NCI-H1436 treated with DMSO at 0.1 percent for 48 hours (cell line): Measurements from ENCODE around the gene ERC2.

Experiments
- DNase-seq: peaks from one replicate; lab custom pipeline; 2025; lab: John Stamatoyannopoulos, UW

The ERC2 gene

DNA sequence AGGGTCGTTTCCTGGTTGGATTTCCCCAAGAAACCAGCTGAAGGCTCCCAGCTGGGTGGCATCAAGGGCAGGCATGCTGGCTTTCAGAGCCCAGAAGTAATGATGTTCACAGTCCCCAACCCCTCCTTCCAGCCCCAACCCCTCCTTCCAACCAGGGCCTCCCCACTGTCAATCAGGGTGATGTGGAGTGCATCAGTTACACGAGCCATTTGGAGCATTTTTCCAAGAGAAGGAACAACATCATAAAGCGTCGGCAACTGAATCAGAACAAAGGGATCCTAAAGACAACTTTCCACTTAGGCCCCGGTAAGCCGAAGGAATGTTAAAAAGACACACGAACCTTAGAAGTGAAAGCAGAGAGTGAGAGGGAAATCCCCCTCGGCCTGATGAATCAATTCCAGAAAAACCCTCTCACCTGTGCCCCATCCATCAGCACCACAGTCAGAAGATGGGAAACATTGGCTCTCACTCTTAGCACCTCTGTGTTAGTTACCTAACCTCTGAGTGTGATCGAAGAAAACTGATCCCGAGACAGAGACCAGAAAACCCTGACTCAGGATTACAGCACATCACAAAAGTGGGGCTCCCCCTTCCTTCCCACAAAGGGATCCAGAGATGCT is 880.0 kb downstream of the ERC2 start:
- no peak for DNase-seq

GRCh38 chr3:55585856-55586255 is 882.4 kb downstream of the ERC2 start:
- no peak for DNase-seq

DNA sequence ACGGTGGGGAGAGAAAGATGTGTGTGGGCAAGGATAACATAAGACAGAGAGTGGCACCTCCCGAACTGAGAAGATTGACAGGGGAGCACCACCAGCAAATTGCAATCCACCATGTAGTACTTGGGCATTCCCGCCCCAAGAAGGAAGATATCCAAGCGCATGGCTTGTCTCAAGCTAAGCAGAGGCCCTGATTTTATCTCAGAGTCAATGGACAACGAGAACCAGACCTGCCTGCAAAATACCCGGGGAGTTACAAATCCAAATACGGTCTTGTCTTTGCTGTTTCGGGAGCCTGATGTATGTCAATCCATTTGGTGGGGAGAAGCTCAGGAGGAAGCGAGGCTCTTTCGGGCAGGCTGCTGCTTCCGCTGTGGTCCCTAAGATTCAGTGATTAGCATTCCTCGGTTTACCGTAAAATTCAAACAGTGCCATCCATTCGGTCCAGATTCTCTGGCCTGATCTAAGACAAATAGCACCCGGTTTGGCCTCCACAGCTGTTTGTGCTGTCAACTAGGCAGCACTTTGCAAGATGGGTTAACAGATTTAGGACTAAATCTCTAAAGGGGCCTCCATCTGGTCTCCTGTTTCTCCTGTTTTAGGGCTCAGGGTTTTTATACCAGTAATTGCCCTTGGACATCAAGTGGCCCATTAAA is 883.4 kb downstream of the ERC2 start:
- no peak for DNase-seq

- DNase-seq = no peak
These were observed 884.2 kb downstream of the ERC2 start for GRCh38 chr3:55584030-55584429.

DNA sequence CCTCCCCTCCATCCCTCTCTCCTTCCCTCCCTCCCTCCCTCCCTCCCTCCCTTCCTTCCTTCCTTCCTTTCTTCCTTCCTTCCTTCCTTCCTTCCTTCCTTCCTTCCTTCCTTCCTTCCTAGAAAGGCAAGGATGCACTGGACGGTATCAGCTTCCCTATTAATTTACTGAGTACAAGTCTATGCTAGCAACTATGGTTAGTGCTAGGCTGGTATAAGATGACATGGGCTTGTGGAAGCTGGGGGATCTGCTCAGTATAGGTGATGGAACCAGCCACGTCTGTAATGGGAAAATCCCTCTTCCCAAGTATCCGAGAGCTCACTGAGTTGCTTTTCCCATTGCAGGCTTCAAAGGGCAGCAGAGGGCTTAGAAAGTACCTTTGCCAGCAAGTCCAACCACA is 884.8 kb downstream of the ERC2 start:
- DNase-seq = no peak

DNA sequence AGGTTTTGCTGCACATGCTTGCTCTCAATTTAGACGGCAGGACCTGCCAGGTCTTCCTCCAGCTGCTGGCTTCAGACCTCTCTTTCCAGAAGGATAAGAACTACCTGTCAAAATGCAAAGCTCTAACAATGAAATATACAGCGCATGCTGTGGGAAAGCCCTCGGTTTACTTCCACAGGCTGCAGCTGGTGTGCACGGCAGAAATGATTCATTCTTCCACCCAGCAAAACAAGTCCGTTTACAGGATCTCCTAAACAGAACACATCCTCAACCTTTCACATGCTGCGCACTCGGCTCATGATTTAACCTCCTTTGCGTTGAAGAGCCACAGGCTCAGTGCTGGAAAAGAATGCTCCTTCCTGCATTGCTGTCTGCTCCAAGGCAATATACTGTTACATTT is 888.8 kb downstream of the ERC2 start:
- DNase-seq = no peak

GRCh38 chr3:55576621-55577388 is 891.5 kb downstream of the ERC2 start:
- no peak for DNase-seq

DNA sequence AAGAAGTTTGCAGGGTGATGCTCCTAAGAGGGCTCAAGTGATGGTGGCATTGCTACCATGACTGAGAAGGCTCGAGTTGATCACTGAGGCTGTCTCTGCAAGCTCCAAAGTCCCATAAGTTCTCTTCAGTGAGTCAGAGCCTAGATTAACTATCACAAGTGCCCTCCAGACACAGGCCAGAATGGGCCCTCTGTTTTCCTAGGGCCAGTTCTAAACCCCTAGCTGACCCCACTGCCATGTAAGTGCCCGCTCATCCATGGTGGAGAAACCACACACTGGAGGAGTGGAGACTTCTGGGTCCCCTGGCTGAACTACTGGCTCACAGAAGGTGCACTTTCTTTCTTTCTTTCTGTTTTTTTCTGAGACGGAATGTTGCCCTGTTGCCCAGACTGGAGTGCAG is 893.6 kb downstream of the ERC2 start:
- no peak for DNase-seq

- DNase-seq = no peak
These were observed 895.5 kb downstream of the ERC2 start for GRCh38 chr3:55572816-55573215.

GRCh38 chr3:55571913-55572312 is 896.4 kb downstream of the ERC2 start:
- no peak for DNase-seq

GRCh38 chr3:55571216-55571813 is 897.0 kb downstream of the ERC2 start:
- DNase-seq = no peak

- DNase-seq = no peak
These were observed 898.0 kb downstream of the ERC2 start for GRCh38 chr3:55570271-55570711.

- DNase-seq = no peak
These were observed 899.2 kb downstream of the ERC2 start for GRCh38 chr3:55569033-55569599.

DNA sequence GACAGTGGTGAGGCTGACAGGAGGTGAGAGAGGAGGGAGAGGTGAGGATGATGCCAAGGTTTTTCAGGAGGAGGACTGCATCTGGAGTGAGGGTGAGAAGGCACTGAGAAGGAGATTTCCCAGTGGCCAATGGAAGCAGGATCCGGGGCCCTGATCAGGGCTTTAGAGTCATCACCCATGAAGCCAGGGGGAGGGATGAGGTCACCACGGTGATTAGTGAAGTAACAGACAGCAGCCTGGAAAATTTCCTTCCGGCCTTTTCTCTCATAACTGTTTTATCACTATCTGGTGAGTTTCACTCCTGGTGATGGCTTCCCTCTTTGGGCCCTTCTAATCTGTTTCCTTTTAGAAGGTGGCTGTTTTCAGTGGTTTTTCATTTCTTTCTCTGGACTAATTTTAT is 900.7 kb downstream of the ERC2 start:
- no peak for DNase-seq

GRCh38 chr3:55567121-55567520 is 901.1 kb downstream of the ERC2 start:
- DNase-seq = no peak

DNA sequence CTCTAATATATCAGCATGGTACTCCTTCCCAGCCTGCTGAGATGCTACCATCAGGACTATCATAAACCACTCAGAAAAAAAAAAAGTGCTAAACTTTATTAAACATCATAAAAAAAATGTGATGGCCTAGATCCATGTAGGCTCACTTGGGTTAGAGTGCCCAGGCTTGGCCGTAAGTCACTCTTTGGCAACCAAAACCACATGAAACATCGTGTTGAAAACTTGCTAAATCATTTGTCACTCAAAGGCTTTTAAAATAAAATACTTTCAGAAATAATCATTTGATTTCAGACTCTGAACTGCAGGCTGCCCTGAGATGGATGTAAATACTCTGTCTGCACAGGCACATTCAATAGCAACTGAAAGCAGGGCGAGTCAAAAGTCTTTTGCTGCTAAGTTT is 902.7 kb downstream of the ERC2 start:
- DNase-seq = no peak

DNA sequence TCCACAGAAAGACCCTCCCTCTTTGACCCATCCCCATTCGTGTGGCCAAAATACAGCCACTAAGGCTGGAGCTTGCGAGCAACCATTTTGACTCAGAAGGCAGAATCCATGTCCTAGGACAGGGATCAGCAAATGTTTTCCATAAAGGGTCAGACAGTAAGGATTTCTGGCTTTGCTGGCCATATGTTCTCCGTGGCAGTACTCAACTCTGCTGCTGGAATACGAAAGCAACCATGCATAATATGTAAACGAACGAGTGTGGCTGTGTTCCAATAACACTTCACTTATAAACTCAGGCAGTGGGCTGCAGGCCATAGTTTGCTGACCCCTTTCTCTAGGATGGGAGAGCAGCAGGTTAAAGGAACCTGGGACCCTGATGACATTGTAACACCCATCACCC is 903.5 kb downstream of the ERC2 start:
- no peak for DNase-seq

- no peak for DNase-seq
These were observed 905.6 kb downstream of the ERC2 start for GRCh38 chr3:55562700-55563099.

- no peak for DNase-seq
These were observed 908.5 kb downstream of the ERC2 start for GRCh38 chr3:55559500-55560423.

DNA sequence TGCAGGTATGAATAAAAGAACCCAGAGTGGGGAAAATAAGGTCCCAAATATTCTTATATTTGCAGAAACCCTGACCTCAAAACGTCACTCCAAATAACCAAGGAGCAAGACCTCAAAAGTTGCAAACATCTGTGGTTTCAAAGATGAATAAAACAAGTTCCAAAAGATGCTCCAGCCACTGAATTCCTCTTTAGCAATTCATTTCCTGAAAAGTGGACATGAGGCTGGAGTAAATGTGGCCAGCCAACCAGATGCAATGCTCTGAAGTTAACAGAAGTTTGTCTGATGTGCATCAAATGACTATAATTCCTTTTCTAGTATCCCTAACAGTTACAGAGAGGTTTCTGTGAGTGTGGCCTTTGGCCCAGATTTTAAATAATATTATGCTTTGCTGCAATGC is 910.0 kb downstream of the ERC2 start:
- no peak for DNase-seq

DNA sequence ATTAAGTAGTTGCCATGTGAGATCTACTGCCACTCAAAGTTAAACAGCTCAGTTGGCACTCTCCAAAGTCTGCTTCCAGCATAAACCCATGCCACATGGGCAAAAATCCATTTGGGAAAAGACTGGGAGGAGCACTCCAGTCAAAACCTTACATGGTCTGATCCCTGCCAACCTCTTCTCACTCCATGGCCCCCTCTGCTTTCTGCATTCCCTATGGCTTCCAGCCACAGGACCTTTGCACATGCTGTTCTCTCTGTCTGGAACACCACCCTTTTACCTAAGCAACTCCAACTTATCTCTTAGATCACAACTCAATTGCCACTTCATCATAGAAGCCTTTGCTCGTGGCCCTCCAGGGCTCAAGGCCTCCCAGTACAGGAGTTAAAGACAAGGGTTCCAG is 910.7 kb downstream of the ERC2 start:
- no peak for DNase-seq
